ENCODE measurements around the gene MPHOSPH8. TPM values are rescaled to one million over a fixed set of nuclear protein-coding genes. Genes with fewer than 3 reads are reported as not detected.
"Not testable (repeated sequence)": the region's sequence is repeated elsewhere in the genome, so short reads cannot be mapped to it uniquely, and the experiment has no call there.

MPHOSPH8 gene
- total RNA-seq, 1 experiment from 2014 or later: 5.7 TPM

- DNase-seq (ENCODE audit: low spot score): no peak
Measured at GRCh38 chr13:19680751-19681150, 47.3 kb downstream of the MPHOSPH8 start.

- no peak for DNase-seq (ENCODE audit: low spot score)
Measured at GRCh38 chr13:19681517-19681916, 48.1 kb downstream of the MPHOSPH8 start.

- DNase-seq (ENCODE audit: low spot score): no peak
Measured at GRCh38 chr13:19685034-19685433, 51.6 kb downstream of the MPHOSPH8 start.

GRCh38 chr13:19685437-19685836 lies 52.0 kb downstream of the MPHOSPH8 start:
- DNase-seq (ENCODE audit: low spot score): no peak

GRCh38 chr13:19691447-19691846 lies 58.0 kb downstream of the MPHOSPH8 start:
- peak; percentile 3 for DNase-seq (ENCODE audit: low spot score)

- DNase-seq (ENCODE audit: low spot score): no peak
Measured at GRCh38 chr13:19695428-19695827, 62.0 kb downstream of the MPHOSPH8 start.

- DNase-seq (ENCODE audit: low spot score): no peak
Measured at GRCh38 chr13:19695829-19696228, 62.4 kb downstream of the MPHOSPH8 start.

- DNase-seq (ENCODE audit: low spot score): not testable (repeated sequence)
Measured at GRCh38 chr13:19700963-19701362, 67.5 kb downstream of the MPHOSPH8 start.

- DNase-seq (ENCODE audit: low spot score): not testable (repeated sequence)
Measured at GRCh38 chr13:19701619-19702018, 68.2 kb downstream of the MPHOSPH8 start.

GRCh38 chr13:19704256-19704655 lies 70.8 kb downstream of the MPHOSPH8 start:
- DNase-seq (ENCODE audit: low spot score): not testable (repeated sequence)

GRCh38 chr13:19709039-19709438 lies 75.6 kb downstream of the MPHOSPH8 start:
- not testable (repeated sequence) for DNase-seq (ENCODE audit: low spot score)

GRCh38 chr13:19709782-19710181 lies 76.3 kb downstream of the MPHOSPH8 start:
- not testable (repeated sequence) for DNase-seq (ENCODE audit: low spot score)

- peak; percentile 25 for DNase-seq (ENCODE audit: low spot score)
Measured at GRCh38 chr13:19713186-19713965, 79.9 kb downstream of the MPHOSPH8 start.

GRCh38 chr13:19720039-19720438 lies 86.6 kb downstream of the MPHOSPH8 start:
- no peak for DNase-seq (ENCODE audit: low spot score)

Other genes starting within 250 kb of the MPHOSPH8 start
- gene TPTE2, start 72.1 kb upstream of the MPHOSPH8 start, total RNA-seq (2014; rRNA removed; shearing (Covaris generic)): not detected in 2 replicates
- gene PSPC1, start 149.3 kb downstream of the MPHOSPH8 start, total RNA-seq (2014; rRNA removed; shearing (Covaris generic)): 27.3 and 27.6 TPM in 2 replicates
- gene ZMYM5, start 230.0 kb downstream of the MPHOSPH8 start, total RNA-seq (2014; rRNA removed; shearing (Covaris generic)): 6.8 and 9.0 TPM in 2 replicates

Data from H4 (cell line).